ENCODE data around the gene WDR88.
"Not testable (repeated sequence)": the region's sequence is repeated elsewhere in the genome, so short reads cannot be mapped to it uniquely, and the experiment has no call there.

The WDR88 gene

GRCh38 chr19:33199441-33200265, 67.7 kb downstream of the WDR88 start:
- no peak for DNase-seq

- no peak for DNase-seq
These were observed 69.6 kb downstream of the WDR88 start for GRCh38 chr19:33201473-33201872.

GRCh38 chr19:33201886-33202545, 70.1 kb downstream of the WDR88 start:
- DNase-seq: no peak

GRCh38 chr19:33202546-33203507, 70.9 kb downstream of the WDR88 start:
- no peak for DNase-seq

- no peak for DNase-seq
These were observed 71.6 kb downstream of the WDR88 start for GRCh38 chr19:33203529-33203928.

- DNase-seq: no peak
These were observed 72.4 kb downstream of the WDR88 start for GRCh38 chr19:33204136-33204973.

- DNase-seq: no peak
These were observed 73.2 kb downstream of the WDR88 start for GRCh38 chr19:33205110-33205509.

- no peak for DNase-seq
These were observed 73.8 kb downstream of the WDR88 start for GRCh38 chr19:33205531-33206260.

- DNase-seq: no peak
These were observed 74.5 kb downstream of the WDR88 start for GRCh38 chr19:33206261-33207039.

- no peak for DNase-seq
These were observed 75.2 kb downstream of the WDR88 start for GRCh38 chr19:33207040-33207620.

- DNase-seq: no peak
These were observed 76.0 kb downstream of the WDR88 start for GRCh38 chr19:33207903-33208302.

GRCh38 chr19:33208371-33208895, 76.5 kb downstream of the WDR88 start:
- DNase-seq: no peak

GRCh38 chr19:33208904-33209849, 77.3 kb downstream of the WDR88 start:
- no peak for DNase-seq

GRCh38 chr19:33209850-33210230, 77.9 kb downstream of the WDR88 start:
- DNase-seq: not testable (repeated sequence)

- no peak for DNase-seq
These were observed 78.5 kb downstream of the WDR88 start for GRCh38 chr19:33210266-33210940.

GRCh38 chr19:33211794-33212435, 80.0 kb downstream of the WDR88 start:
- DNase-seq: no peak

GRCh38 chr19:33212436-33213172, 80.7 kb downstream of the WDR88 start:
- no peak for DNase-seq

Measured in GOT3 (cell line).